Measurements from ENCODE around the gene PRKAA1. TPM values are rescaled to one million over a fixed set of nuclear protein-coding genes. Genes with fewer than 3 reads are reported as not detected.
"Not testable (repeated sequence)": the region's sequence is repeated elsewhere in the genome, so short reads cannot be mapped to it uniquely, and the experiment has no call there.

Gene PRKAA1
- polyA plus RNA-seq, 1 donor from 2014 or later: 66.9 TPM

DNA sequence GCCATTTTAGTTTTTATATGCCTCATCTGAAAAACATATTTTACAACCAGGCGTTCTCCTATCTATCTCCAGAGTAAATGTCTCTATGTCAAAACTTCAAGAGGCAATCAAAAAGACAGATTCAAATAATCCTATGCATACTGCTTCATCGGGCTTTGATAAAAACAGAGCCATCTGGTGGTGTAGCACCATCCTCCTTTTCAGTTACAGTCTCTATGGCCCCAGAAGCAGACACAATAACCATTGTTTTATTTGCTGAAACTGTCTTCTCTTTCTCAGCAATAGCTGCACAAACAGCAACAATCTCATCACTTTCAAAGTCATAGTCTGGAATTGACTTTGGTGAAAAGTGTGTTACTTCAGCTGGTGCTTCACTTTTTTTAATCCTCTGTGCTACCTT, 82.2 kb downstream of the PRKAA1 start:
- H3K4me3 ChIP-seq (ENCODE audit: low read length): no peak overlapping the region
- no peak overlapping the region for H2AFZ ChIP-seq (ENCODE audit: low read depth, low read length)

GRCh38 chr5:40714001-40714400, 84.2 kb downstream of the PRKAA1 start:
- Histone ChIP-seq H4K20me1 (ENCODE audit: insufficient read depth) (no peaks in the 10 kb centered on the region), H3K4me3 (ENCODE audit: low read length) (no peak overlapping the region), H3K9me3 (ENCODE audit: low read length) (no peaks in the 10 kb centered on the region), H3K9ac (ENCODE audit: low read length) (no peak overlapping the region), H3K79me2 (replicated peaks; ENCODE audit: insufficient read depth, low read length) (no peaks in the 10 kb centered on the region), H3K36me3 (ENCODE audit: insufficient read depth, low read length) (peaks cover 6% of the 10 kb centered on the region), H3K27me3 (ENCODE audit: insufficient read depth, low read depth, low read length) (no peaks in the 10 kb centered on the region), H2AFZ (ENCODE audit: low read depth, low read length) (no peak overlapping the region), H3K4me2 (ENCODE audit: low read length) (no peak overlapping the region), H3F3A (ENCODE audit: insufficient read depth, low read length, poor library complexity, severe bottlenecking) (no peaks in the 10 kb centered on the region), H3K9me2 (ENCODE audit: insufficient read depth, low read length) (no peaks in the 10 kb centered on the region), H3K27ac (ENCODE audit: low read length) (no peak overlapping the region)
- no peak for TF ChIP-seq RAD21 (conservative IDR thresholded peaks at IDR 0.05)

More for the DNA sequence above, 82.2 kb downstream of the PRKAA1 start:
- Histone ChIP-seq H3K9me2 (ENCODE audit: insufficient read depth, low read length) (no peaks in the 10 kb centered on the region), H3K79me2 (replicated peaks; ENCODE audit: insufficient read depth, low read length) (no peaks in the 10 kb centered on the region), H3K36me3 (ENCODE audit: insufficient read depth, low read length) (peaks cover 10% of the 10 kb centered on the region), H3K27ac (ENCODE audit: low read length) (no peak overlapping the region), H4K20me1 (ENCODE audit: insufficient read depth) (no peaks in the 10 kb centered on the region), H3K4me2 (ENCODE audit: low read length) (no peak overlapping the region), H3K9ac (ENCODE audit: low read length) (no peak overlapping the region), H3K27me3 (ENCODE audit: insufficient read depth, low read depth, low read length) (no peaks in the 10 kb centered on the region), H3K9me3 (ENCODE audit: low read length) (no peaks in the 10 kb centered on the region), H3F3A (ENCODE audit: insufficient read depth, low read length, poor library complexity, severe bottlenecking) (no peaks in the 10 kb centered on the region)
- TF ChIP-seq, protein P1, sequence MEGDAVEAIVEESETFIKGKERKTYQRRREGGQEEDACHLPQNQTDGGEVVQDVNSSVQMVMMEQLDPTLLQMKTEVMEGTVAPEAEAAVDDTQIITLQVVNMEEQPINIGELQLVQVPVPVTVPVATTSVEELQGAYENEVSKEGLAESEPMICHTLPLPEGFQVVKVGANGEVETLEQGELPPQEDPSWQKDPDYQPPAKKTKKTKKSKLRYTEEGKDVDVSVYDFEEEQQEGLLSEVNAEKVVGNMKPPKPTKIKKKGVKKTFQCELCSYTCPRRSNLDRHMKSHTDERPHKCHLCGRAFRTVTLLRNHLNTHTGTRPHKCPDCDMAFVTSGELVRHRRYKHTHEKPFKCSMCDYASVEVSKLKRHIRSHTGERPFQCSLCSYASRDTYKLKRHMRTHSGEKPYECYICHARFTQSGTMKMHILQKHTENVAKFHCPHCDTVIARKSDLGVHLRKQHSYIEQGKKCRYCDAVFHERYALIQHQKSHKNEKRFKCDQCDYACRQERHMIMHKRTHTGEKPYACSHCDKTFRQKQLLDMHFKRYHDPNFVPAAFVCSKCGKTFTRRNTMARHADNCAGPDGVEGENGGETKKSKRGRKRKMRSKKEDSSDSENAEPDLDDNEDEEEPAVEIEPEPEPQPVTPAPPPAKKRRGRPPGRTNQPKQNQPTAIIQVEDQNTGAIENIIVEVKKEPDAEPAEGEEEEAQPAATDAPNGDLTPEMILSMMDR (IDR thresholded peaks at IDR 0.05; ENCODE audit: poor library complexity, severe bottlenecking): peak; percentile 25
- TF ChIP-seq MXI1 (conservative IDR thresholded peaks at IDR 0.05; ENCODE audit: poor library complexity, severe bottlenecking): no peak

DNA sequence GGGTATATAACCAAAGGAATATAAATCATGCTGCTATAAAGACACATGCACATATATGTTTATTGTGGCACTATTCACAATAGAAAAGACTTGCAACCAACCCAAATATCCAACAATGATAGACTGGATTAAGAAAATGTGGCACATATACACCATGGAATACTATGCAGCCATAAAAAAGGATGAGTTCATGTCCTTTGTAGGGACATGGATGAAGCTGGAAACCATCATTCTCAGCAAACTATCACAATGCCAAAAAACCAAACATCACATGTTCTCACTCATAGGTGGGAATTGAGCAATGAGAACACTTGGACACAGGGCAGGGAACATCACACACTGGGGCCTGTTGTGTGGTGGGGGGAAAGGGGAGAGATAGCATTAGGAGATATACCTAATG, 87.6 kb downstream of the PRKAA1 start:
- H3K36me3 ChIP-seq (ENCODE audit: insufficient read depth, low read length); H3K9me3 ChIP-seq (ENCODE audit: low read length); H3K4me3 ChIP-seq (ENCODE audit: low read length); H3K9ac ChIP-seq (ENCODE audit: low read length); H2AFZ ChIP-seq (ENCODE audit: low read depth, low read length); H4K20me1 ChIP-seq (ENCODE audit: insufficient read depth); H3K79me2 ChIP-seq (replicated peaks; ENCODE audit: insufficient read depth, low read length); H3K4me2 ChIP-seq (ENCODE audit: low read length); H3F3A ChIP-seq (ENCODE audit: insufficient read depth, low read length, poor library complexity, severe bottlenecking); H3K9me2 ChIP-seq (ENCODE audit: insufficient read depth, low read length); H3K27ac ChIP-seq (ENCODE audit: low read length); H3K27me3 ChIP-seq (ENCODE audit: insufficient read depth, low read depth, low read length): not testable (repeated sequence)

Small RNA genes lying within 50 kb of the gene (small RNA-seq; reads per million reads assigned to genes)
- 0 reads per million in 3 experiments for gene RF00191
- 0.29 to 4.8 (median 1.8) reads per million in 3 experiments for gene SNORD72

Other genes with a start within 250 kb of the PRKAA1 start
- 6.2 and 12.0 TPM in 2 replicates for gene PTGER4, start 118.5 kb downstream of the PRKAA1 start, polyA plus RNA-seq
- gene TTC33, start 42.4 kb downstream of the PRKAA1 start, polyA plus RNA-seq: 53.1 and 73.5 TPM in 2 replicates
- gene RPL37, start 36.8 kb upstream of the PRKAA1 start, polyA plus RNA-seq: 107 and 110 TPM in 2 replicates
- 0.06 TPM in 1 of 2 replicates, not detected in the other for gene CARD6, start 43.0 kb upstream of the PRKAA1 start, polyA plus RNA-seq
- gene C7, start 111.1 kb upstream of the PRKAA1 start, polyA plus RNA-seq: 0.78 TPM in 1 of 2 replicates, not detected in the other

Measured in neural cell (in vitro differentiated cells).